Bone marrow (tissue), 2 donors: ENCODE data around the gene GPR176.

Experiments used
- DNase-seq, 2 donors: peaks; one replicate each; lab custom pipeline; 2025; lab: John Stamatoyannopoulos, UW

Gene GPR176

DNA sequence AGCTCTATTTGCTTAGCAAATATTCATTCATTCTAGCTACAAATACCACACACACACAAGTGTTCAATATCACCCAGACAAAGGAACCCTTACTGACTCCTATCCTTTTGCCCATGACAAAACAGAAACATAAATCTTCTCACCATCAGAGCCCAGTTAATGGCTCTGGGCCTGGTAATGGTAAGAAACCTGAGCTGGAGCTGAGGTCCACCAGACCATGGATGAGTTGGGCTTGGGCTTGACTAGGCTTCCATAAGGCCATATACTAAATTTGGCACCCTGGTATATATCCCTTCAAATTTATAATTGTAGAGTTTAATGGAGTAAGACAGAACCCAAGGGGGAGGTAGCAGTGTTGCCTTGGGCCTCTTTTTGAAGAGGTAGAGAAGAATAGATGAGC is 29.4 kb downstream of the GPR176 start:
- no peak for DNase-seq

- DNase-seq = no peak
These were observed 30.5 kb downstream of the GPR176 start for GRCh38 chr15:39889601-39890000.

- DNase-seq = no peak
These were observed 31.3 kb downstream of the GPR176 start for GRCh38 chr15:39888809-39889208.

GRCh38 chr15:39888243-39888642 is 31.8 kb downstream of the GPR176 start:
- no peak for DNase-seq

GRCh38 chr15:39887832-39888231 is 32.2 kb downstream of the GPR176 start:
- peak in 1 of 2 donors; percentile 12 for DNase-seq

DNA sequence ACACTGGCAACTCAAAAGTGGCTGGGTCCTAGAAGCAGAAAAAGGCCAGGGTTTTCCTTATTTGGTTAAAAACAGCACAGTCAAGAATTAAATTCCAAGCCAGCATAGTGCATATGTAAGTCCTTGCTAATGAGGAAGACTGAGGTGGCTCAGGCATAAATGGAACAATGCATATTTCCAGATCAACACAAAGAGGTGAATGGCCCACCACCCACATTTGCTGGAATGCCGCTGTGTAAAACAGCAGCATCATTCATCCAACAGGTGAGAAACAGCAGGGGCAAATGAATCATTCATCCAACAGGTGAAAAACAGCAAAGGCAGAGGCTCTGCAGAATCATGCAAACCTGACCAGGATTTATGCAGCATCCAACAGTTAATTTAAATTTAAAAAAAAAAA is 32.9 kb downstream of the GPR176 start:
- no peak for DNase-seq

- DNase-seq = no peak
These were observed 33.6 kb downstream of the GPR176 start for GRCh38 chr15:39886418-39886817.

DNA sequence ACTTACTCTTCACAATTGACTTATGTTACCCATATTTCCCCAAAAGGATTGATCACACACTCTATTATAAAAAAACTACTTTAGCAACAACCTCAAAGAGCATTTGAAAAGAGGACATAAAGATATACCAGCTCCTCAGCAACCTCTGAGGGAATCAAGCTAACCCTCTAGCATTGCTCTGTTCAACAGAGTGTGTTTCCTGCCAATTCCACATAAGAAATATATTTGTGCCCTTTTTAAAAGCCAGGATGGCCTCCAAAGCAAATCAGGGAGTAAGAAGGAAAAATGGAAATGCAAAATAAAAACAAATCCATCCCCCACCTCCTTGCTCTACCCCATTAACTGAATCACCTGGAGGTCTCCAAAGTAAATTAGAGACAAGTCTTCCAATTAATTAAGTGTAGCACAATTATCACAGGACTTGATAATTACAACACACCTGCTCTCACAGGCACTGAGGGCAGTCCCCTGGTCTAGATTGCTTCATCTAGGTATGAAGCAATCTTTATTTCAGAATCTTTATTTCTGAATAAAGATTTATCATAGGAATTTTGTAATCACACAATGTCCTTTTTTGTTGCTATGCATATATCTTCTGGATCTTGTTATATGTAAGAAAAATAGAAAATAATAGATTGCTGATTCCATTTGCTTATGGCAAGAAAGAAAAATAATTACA is 34.8 kb downstream of the GPR176 start:
- no peak for DNase-seq

DNA sequence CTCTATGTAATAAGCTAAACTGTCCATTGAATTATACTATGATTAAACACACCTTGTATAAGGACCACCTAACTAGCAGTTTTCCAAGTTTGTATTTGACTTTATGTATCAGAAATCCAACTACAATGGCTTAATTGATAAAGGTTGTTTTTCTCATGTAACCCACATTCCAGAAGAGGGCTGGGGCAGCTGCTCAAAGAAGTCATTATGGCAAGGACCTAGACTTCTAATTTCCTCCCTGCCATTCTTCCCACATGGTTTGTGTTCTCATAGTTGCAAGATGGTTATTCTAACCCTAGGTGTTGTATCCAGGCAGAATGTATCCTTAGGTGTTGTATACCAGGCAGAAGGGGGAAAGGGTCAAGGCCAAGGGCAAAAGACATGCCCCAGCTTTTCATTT is 35.7 kb downstream of the GPR176 start:
- no peak for DNase-seq

GRCh38 chr15:39882602-39883001 is 37.5 kb downstream of the GPR176 start:
- DNase-seq = no peak

GRCh38 chr15:39881790-39882189 is 38.3 kb downstream of the GPR176 start:
- no peak for DNase-seq

GRCh38 chr15:39880718-39881387 is 39.2 kb downstream of the GPR176 start:
- no peak for DNase-seq

DNA sequence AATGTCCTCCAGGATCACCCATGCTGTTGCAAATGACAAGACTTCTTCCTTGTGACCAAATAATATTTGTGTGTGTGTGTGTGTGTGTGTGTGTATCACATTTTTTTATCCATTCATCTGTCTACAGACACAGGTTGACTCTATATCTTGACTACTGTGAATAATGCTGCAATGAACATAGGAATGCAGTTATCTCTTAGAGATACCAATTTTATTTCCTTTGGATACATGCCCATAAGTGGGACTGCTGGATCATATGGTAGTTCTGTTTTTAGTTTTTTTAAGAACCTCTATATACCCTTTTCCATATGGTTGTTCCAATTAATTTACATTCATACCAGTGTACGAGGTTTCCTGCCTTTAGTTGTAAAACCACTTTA is 41.7 kb downstream of the GPR176 start:
- DNase-seq = no peak

DNA sequence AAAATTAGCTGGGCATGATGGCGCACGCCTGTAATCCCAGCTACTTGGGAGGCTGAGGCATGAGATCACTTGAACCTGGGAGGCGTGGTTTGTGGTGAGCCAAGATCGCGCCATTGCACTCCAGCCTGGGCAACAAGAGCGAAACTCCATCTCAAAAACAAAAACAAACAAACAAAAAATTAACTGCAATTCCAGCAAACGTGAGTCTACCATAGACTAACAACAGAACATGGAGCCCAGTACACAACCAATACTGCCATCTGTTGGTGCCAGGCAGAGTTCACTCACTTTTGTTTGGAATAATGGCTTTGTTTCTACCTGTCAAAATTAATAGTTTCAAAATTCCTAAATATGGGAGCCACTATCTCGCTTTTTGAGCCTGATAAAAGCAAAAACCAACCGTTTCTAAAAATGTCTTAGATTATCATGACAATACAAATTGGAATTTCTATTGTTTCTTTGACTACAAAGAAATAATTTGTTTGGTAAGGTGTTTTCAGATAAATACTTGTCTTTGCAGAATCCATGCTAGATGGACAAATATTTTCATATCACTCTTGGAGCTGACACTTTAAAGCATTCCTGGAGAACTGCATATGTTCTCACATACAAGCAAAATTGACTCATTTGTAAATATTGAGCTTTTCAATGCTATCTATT is 45.0 kb downstream of the GPR176 start:
- peak in 1 of 2 donors; percentile 12 for DNase-seq

- no peak for DNase-seq
These were observed 46.1 kb downstream of the GPR176 start for GRCh38 chr15:39873978-39874377.

DNA sequence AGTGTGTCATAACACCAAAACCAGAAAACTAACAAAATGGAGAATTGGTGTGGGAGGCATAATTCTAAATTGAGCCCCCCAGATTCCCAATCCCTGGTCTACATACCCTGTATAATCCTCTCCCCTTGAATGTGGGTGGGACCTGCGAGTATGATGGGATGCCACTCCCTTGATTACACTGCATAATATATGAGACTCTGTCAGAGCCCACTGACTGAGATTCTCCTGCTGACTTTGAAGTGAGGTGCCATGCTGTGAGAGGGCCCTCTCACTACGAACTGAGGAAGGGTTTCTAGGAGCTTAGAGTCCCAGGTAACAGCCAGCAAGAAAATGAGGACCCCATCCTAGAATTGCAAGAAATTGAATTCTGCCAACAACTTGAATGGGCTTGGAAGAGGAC is 49.5 kb downstream of the GPR176 start:
- DNase-seq = no peak

- no peak for DNase-seq
These were observed 50.1 kb downstream of the GPR176 start for GRCh38 chr15:39869858-39870515.

DNA sequence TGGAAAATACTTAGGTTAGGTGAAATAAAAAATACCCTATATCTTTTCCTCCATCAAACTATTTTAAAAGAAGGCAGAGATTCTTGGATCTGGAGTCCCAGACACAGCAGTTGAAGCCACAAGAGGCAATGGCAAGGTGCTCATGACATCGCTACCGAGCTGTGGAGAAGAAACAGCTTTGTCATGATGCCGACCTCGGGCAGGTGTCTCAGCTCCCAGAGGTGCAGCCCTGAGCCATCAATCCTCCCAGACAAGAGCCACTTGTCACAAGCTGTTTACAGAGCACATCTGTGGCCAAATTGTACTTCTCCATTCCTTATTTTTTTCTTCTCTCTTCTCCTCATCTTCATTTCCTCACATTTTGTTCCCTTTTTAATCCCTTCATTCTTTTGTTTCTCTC is 50.8 kb downstream of the GPR176 start:
- no peak for DNase-seq

DNA sequence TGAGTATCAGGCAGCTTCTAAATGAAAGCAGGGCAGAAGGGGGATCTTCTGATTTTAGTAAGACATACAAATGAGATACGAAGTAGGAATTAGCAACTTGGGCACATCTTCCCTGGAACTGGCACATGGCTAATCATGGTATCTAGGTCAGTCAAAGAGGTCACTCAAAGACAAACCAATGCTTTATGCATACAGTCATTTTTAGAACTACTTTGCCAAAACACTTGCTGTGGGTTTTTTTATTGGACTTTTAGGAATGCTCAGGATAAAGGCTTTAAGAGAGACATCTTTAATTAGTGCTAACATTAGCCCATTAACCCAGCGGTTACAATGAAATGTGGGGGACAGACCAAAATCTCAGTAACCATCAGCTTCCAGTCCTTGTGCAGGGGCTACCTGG is 51.7 kb downstream of the GPR176 start:
- no peak for DNase-seq

DNA sequence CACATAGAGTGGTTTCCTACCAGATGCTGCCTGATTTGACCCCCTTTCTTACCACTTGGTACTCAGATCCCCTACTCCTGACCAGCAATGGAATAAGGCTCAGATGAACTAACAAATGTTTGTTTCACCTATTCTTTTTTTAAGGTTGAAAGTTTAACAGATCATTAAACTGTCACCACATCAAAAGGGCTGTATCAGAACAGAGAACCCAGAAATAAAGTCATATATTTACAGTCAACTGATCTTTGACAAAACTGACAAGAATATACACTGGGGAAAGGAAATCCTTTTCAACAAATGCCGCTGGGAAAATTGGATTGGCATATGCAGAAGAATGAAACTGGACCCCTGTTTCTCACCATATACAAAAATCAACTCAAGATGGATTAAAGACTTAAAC is 56.0 kb downstream of the GPR176 start:
- DNase-seq = no peak

DNA sequence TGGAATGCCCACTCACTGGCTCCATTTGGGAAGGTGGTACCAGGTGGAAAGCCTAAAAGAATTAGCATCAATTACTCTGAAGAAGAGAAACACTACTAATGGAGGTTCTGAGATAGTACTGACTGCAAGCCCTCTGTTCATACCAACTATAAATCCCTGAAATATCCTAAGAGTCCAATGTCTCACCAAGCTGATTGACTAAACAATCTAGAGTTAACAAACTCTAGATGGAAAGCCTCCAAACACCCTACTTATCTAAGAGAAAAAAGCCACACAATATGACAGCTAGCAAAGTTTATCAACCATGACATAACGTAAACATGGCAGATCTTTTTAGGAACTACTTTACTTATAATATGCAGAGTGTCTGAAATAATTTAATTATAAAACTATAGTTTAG is 59.2 kb downstream of the GPR176 start:
- no peak for DNase-seq

- no peak for DNase-seq
These were observed 59.9 kb downstream of the GPR176 start for GRCh38 chr15:39860200-39860599.

DNA sequence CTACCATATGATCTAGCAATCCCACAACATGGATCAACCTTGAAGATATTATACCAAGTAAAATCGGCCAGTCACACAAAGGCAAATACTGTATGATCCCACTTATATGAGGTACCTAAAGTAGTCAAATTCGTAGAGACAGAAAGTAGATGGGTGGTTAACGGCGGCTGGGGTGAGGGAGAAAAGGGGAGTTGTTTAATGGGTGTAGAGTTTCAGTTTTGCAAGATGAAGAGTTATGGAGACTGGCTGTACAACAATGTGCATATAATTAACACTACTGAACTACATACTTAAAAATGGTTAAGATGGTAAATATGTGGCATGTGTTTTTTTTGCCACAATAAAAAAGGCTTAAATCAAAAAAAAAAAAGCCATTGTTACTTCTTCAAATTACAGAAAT is 60.4 kb downstream of the GPR176 start:
- DNase-seq = no peak
